ENCODE results near the gene PRR11.

DNA sequence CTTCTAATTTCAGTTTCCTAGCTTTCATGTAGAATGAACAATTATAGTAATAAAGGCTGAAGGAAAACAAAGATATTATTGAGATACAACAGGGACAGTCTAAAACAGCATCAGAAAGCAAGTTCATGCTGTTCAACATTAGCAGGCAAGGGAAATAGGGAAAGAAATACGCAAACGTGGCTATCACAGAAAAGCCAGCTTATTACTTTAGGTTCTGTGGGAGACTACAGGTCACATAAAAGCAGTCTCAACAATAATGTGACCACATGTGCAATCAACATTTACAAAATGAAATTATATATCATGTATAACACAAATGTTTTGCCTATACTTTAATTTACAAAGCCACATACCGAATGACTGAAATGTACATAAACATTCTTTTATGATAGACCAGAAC, 44.0 kb upstream of the PRR11 start:
- TF ChIP-seq CTCF (IDR thresholded peaks at IDR 0.05; ENCODE audit: control extremely low read depth in 1 of 3, insufficient read depth in 1 of 3, low read depth in 1 of 3, low read length in 3 of 3) (no peak), EZH2 (IDR thresholded peaks at IDR 0.05; ENCODE audit: low read depth, low read length, severe bottlenecking) (no peak), POLR2A (IDR thresholded peaks at IDR 0.05; ENCODE audit: control extremely low read depth in 1 of 2, low read depth in 2 of 2, low read length in 2 of 2) (no peak), TCF12 (IDR thresholded peaks at IDR 0.05; ENCODE audit: low read depth, low read length) (no peak), CEBPB (IDR thresholded peaks at IDR 0.05; ENCODE audit: low read depth, low read length) (no peak), RFX5 (IDR thresholded peaks at IDR 0.05; ENCODE audit: borderline replicate concordance, low read depth, low read length) (no peak), CHD2 (IDR thresholded peaks at IDR 0.05; ENCODE audit: low read length) (no peak), JUN (IDR thresholded peaks at IDR 0.05; ENCODE audit: low read depth, low read length) (no peak)

Measured in H1 (cell line).